Colonic mucosa (tissue), 4 donors: Measurements from ENCODE around the gene DPF3. TPM values are rescaled to one million over a fixed set of nuclear protein-coding genes. Genes with fewer than 3 reads are reported as not detected.

Experiments used
- DNase-seq: peaks from one replicate; pipeline ENCODE4 v3.0.0-alpha.2; 2020
- H3K27ac ChIP-seq: fragments of 200-600 bp; one replicate; pipeline ENCODE4 v1.8.0; 2021
- H3K27me3 ChIP-seq: fragments of 200-600 bp; one replicate; pipeline ENCODE4 v1.8.0; 2021
- H3K36me3 ChIP-seq: fragments of 200-600 bp; one replicate; pipeline ENCODE4 v1.8.0; 2021
- H3K4me1 ChIP-seq: fragments of 200-600 bp; one replicate; pipeline ENCODE4 v1.8.0; 2021; ENCODE audit warnings: mild to moderate bottlenecking
- H3K4me3 ChIP-seq: fragments of 200-600 bp; one replicate; pipeline ENCODE4 v1.8.0; 2021
- H3K9ac ChIP-seq, 2 donors: one replicate each; pipeline ENCODE4 v1.7.0; 2013; ENCODE audit warnings: control low read depth in 2 of 2, low read depth in 2 of 2, low read length in 2 of 2
- H3K9me3 ChIP-seq: fragments of 200-600 bp; one replicate; pipeline ENCODE4 v1.8.0; 2021
- CTCF ChIP-seq: fragments of 200-600 bp; IDR thresholded peaks from one replicate; pipeline ENCODE4 v1.8.0; 2022; ENCODE audit warnings: antibody characterized with exemption, mild to moderate bottlenecking
- intact Hi-C: fragments of 100-400 bp; cut with DNase I; formaldehyde crosslinking; loops from one replicate; pipeline ENCODE4 v1.14.1; 2022
- total RNA-seq, 2 donors: library from RNA; stranded (reverse); fragmentation: NEBNext Ultra II Directional in 1 of 2; extraction: Animal tissue kit (Norgen Biotek cat#: 25700) in 1 of 2; gene quantifications; one replicate each; pipeline ENCODE4 v1.2.1, GENCODE V29; 2021
- donor health status: healthy.
- donor health status: DM: no; HTN: no; CAD: no.
- donor health status: DM: no; HTN: no; CAD: no.

Gene DPF3
- total RNA-seq, 2 donors from 2014 or later: 6.7 to 14.0 TPM

GRCh38 chr14:72880820-72881219 is 13.1 kb downstream of the DPF3 start:
- TF ChIP-seq CTCF: no peak
- no peak overlapping the region for H3K9ac ChIP-seq
- intact Hi-C loops: no loop called here

GRCh38 chr14:72880164-72880563 is 13.7 kb downstream of the DPF3 start:
- intact Hi-C loops: no loop called here
- Histone ChIP-seq H3K9ac (no peak overlapping the region), H3K4me3 (no peak overlapping the region), H3K36me3 (no peaks in the 10 kb centered on the region), H3K9me3 (no peaks in the 10 kb centered on the region), H3K4me1 (no peaks in the 10 kb centered on the region), H3K27me3 (no peaks in the 10 kb centered on the region), H3K27ac (no peak overlapping the region)
- TF ChIP-seq CTCF: no peak
- DNase-seq: no peak

More at GRCh38 chr14:72880820-72881219, 13.1 kb downstream of the DPF3 start:
- DNase-seq: no peak
- Histone ChIP-seq H3K9me3 (no peaks in the 10 kb centered on the region), H3K36me3 (no peaks in the 10 kb centered on the region), H3K4me1 (no peaks in the 10 kb centered on the region), H3K27me3 (no peaks in the 10 kb centered on the region), H3K4me3 (no peak overlapping the region), H3K27ac (no peak overlapping the region)

- intact Hi-C loops: no loop called here
- no peak for TF ChIP-seq CTCF
- H3K27ac ChIP-seq: no peak overlapping the region
These were observed 14.5 kb downstream of the DPF3 start for GRCh38 chr14:72879431-72879830.

GRCh38 chr14:72878746-72879145 is 15.2 kb downstream of the DPF3 start:
- intact Hi-C loops: no loop called here
- DNase-seq: no peak
- no peak overlapping the region for H3K27ac ChIP-seq
- H3K9ac ChIP-seq: no peak overlapping the region
- H3K4me1 ChIP-seq: no peaks in the 10 kb centered on the region
- H3K4me3 ChIP-seq: no peak overlapping the region
- no peaks in the 10 kb centered on the region for H3K9me3 ChIP-seq
- TF ChIP-seq CTCF: no peak
- no peaks in the 10 kb centered on the region for H3K27me3 ChIP-seq
- no peaks in the 10 kb centered on the region for H3K36me3 ChIP-seq

More at GRCh38 chr14:72879431-72879830, 14.5 kb downstream of the DPF3 start:
- Histone ChIP-seq H3K36me3 (no peaks in the 10 kb centered on the region), H3K4me3 (no peak overlapping the region), H3K4me1 (no peaks in the 10 kb centered on the region), H3K9ac (no peak overlapping the region), H3K9me3 (no peaks in the 10 kb centered on the region), H3K27me3 (no peaks in the 10 kb centered on the region)
- DNase-seq: no peak

GRCh38 chr14:72876710-72877063 is 17.2 kb downstream of the DPF3 start:
- DNase-seq: no peak
- H3K4me3 ChIP-seq: no peak overlapping the region
- no peak for TF ChIP-seq CTCF
- no peaks in the 10 kb centered on the region for H3K4me1 ChIP-seq
- H3K27ac ChIP-seq: no peak overlapping the region
- intact Hi-C loops: no loop called here
- no peaks in the 10 kb centered on the region for H3K36me3 ChIP-seq
- H3K27me3 ChIP-seq: no peaks in the 10 kb centered on the region
- H3K9ac ChIP-seq: no peak overlapping the region
- no peaks in the 10 kb centered on the region for H3K9me3 ChIP-seq
